Embryonic facial prominence (tissue), 1 donor: ENCODE data around the gene MB.

Experiments
- DNase-seq: peaks from one replicate; pipeline ENCODE4 v3.0.0-alpha.2; 2016; ENCODE audit errors: extremely low spot score

Gene MB

GRCh38 chr22:35615156-35615555 lies 2.0 kb downstream of the MB start:
- DNase-seq = no peak

GRCh38 chr22:35614404-35614803 lies 2.7 kb downstream of the MB start:
- no peak for DNase-seq

- no peak for DNase-seq
Measured at GRCh38 chr22:35612903-35613302, 4.2 kb downstream of the MB start.

GRCh38 chr22:35611891-35612576 lies 5.1 kb downstream of the MB start:
- no peak for DNase-seq

GRCh38 chr22:35611200-35611890 lies 5.8 kb downstream of the MB start:
- no peak for DNase-seq

GRCh38 chr22:35610741-35611140 lies 6.4 kb downstream of the MB start:
- no peak for DNase-seq

- no peak for DNase-seq
Measured at GRCh38 chr22:35609761-35610160, 7.4 kb downstream of the MB start.

GRCh38 chr22:35609261-35609660 lies 7.9 kb downstream of the MB start:
- no peak for DNase-seq

- DNase-seq = no peak
Measured at GRCh38 chr22:35608088-35608487, 9.0 kb downstream of the MB start.

- no peak for DNase-seq
Measured at GRCh38 chr22:35606916-35607315, 10.2 kb downstream of the MB start.

- DNase-seq = no peak
Measured at GRCh38 chr22:35605851-35606481, 11.2 kb downstream of the MB start.

- no peak for DNase-seq
Measured at GRCh38 chr22:35605369-35605680, 11.8 kb downstream of the MB start.

GRCh38 chr22:35604621-35605368 lies 12.3 kb downstream of the MB start:
- no peak for DNase-seq

GRCh38 chr22:35601743-35602615 lies 15.2 kb downstream of the MB start:
- no peak for DNase-seq

GRCh38 chr22:35601013-35601580 lies 16.0 kb downstream of the MB start:
- DNase-seq = no peak

GRCh38 chr22:35600476-35600875 lies 16.7 kb downstream of the MB start:
- no peak for DNase-seq

- no peak for DNase-seq
Measured at GRCh38 chr22:35599364-35599763, 17.8 kb downstream of the MB start.

GRCh38 chr22:35598396-35598710 lies 18.8 kb downstream of the MB start:
- no peak for DNase-seq

- no peak for DNase-seq
Measured at GRCh38 chr22:35597692-35598395, 19.3 kb downstream of the MB start.

- no peak for DNase-seq
Measured at GRCh38 chr22:35596821-35597220, 20.3 kb downstream of the MB start.

- no peak for DNase-seq
Measured at GRCh38 chr22:35594686-35595085, 22.4 kb downstream of the MB start.
